PC-3 (cell line): Measurements from ENCODE around the gene CYP26A1. TPM values are rescaled to one million over a fixed set of nuclear protein-coding genes. Genes with fewer than 3 reads are reported as not detected.

Experiments
- ATAC-seq: fragments of 200-7000 bp; cut with Tn5 transposase; 2 replicates; pipeline ENCODE4 v1.9.1; 2020; ENCODE audit warnings: mild to moderate bottlenecking, moderate library complexity
- BruUV-seq: library from RNA; stranded (reverse); fragments of 400-500 nt; replicated peaks from 2 replicates; lab custom pipeline; 2021; lab: Mats Ljungman, UMichigan
- CTCF ChIA-PET: fragments of 300-600 bp; sonication (Branson Sonifier 250); formaldehyde crosslinking; loops from one replicate; lab custom pipeline; 2022; ENCODE audit warnings: antibody characterized with exemption; lab: Charles Lee
- POLR2A ChIA-PET: fragments of 300-600 bp; sonication (Branson Sonifier 250); formaldehyde crosslinking; loops from one replicate; lab custom pipeline; 2022; ENCODE audit warnings: antibody characterized with exemption; ENCODE audit not compliant: unreplicated experiment; lab: Charles Lee
- DNase-seq: peaks from one replicate; pipeline ENCODE4 v3.0.0-alpha.2; 2015
- H2AFZ ChIP-seq: fragments of 300-600 bp; sonication (generic); 2 replicates; pipeline ENCODE4 v1.6.0; 2016; ENCODE audit warnings: antibody characterized with exemption, low read length
- H3F3A ChIP-seq: fragments of 300-600 bp; sonication (generic); one replicate; pipeline ENCODE4 v1.6.0; 2017; ENCODE audit warnings: antibody characterized with exemption, low read length, control low read depth, mild to moderate bottlenecking; ENCODE audit not compliant: unreplicated experiment
- H3K27ac ChIP-seq: fragments of 300-600 bp; sonication (generic); 2 replicates; pipeline ENCODE4 v1.5.1; 2016; ENCODE audit warnings: mild to moderate bottlenecking, low read length
- H3K27me3 ChIP-seq: fragments of 300-600 bp; sonication (generic); 2 replicates; pipeline ENCODE4 v1.6.1; 2016; ENCODE audit warnings: low read length, mixed read lengths
- H3K36me3 ChIP-seq: fragments of 300-600 bp; sonication (generic); 2 replicates; pipeline ENCODE4 v1.6.1; 2016; ENCODE audit warnings: low read depth, mixed run types, low read length, mixed read lengths
- H3K4me1 ChIP-seq: fragments of 300-600 bp; sonication (generic); 2 replicates; pipeline ENCODE4 v1.5.1; 2016; ENCODE audit warnings: low read length; ENCODE audit not compliant: insufficient read depth
- H3K4me2 ChIP-seq: fragments of 300-600 bp; sonication (generic); 2 replicates; pipeline ENCODE4 v1.6.0; 2016; ENCODE audit warnings: low read length
- H3K4me3 ChIP-seq: fragments of 300-600 bp; sonication (generic); 2 replicates; pipeline ENCODE4 v1.5.1; 2016; ENCODE audit warnings: mild to moderate bottlenecking, low read length, mixed read lengths
- H3K79me2 ChIP-seq: fragments of 300-600 bp; sonication (generic); 2 replicates; pipeline ENCODE4 v1.6.1; 2017; ENCODE audit warnings: low read length, mixed read lengths
- H3K9ac ChIP-seq: fragments of 300-600 bp; sonication (generic); 2 replicates; pipeline ENCODE4 v1.6.0; 2016; ENCODE audit warnings: mild to moderate bottlenecking, low read length
- H3K9me2 ChIP-seq: fragments of 300-600 bp; sonication (generic); replicated peaks from 2 replicates; pipeline ENCODE4 v1.6.1; 2016; ENCODE audit warnings: mixed run types, low read length, mixed read lengths
- H3K9me3 ChIP-seq: fragments of 300-600 bp; sonication (generic); 2 replicates; pipeline ENCODE4 v1.6.1; 2016; ENCODE audit warnings: low read length, mixed read lengths
- H4K20me1 ChIP-seq: fragments of 300-600 bp; sonication (generic); 2 replicates; pipeline ENCODE4 v1.6.1; 2016; ENCODE audit warnings: low read length, mixed read lengths
- CTCF ChIP-seq: fragments of 300-600 bp; sonication (generic); conservative IDR thresholded peaks from 2 replicates; pipeline ENCODE4 v1.5.1; 2017; ENCODE audit warnings: antibody characterized with exemption, low read depth, mild to moderate bottlenecking, low read length
- EZH2 ChIP-seq: fragments of 300-600 bp; sonication (generic); IDR thresholded peaks from one replicate; pipeline ENCODE4 v1.6.1; 2017; ENCODE audit warnings: antibody characterized with exemption, mild to moderate bottlenecking, low read length; ENCODE audit not compliant: unreplicated experiment
- EZH2phosphoT487 ChIP-seq: fragments of 300-600 bp; sonication (generic); IDR thresholded peaks from 2 replicates; pipeline ENCODE4 v1.6.1; 2018; ENCODE audit warnings: mild to moderate bottlenecking, antibody characterized with exemption, low read length, borderline replicate concordance
- intact Hi-C: fragments of 100-400 bp; cut with micrococcal nuclease; formaldehyde crosslinking; loops from 2 replicates; pipeline ENCODE4 v1.9.0; 2023
- total RNA-seq: library from RNA; depleted of rRNA; stranded (reverse); fragments of >200 nt; gene quantifications from 2 replicates; pipeline ENCODE4 v1.2.3, GENCODE V29; 2014

The CYP26A1 gene
- total RNA-seq, 1 experiment from 2014 or later, result 0.26 TPM

DNA sequence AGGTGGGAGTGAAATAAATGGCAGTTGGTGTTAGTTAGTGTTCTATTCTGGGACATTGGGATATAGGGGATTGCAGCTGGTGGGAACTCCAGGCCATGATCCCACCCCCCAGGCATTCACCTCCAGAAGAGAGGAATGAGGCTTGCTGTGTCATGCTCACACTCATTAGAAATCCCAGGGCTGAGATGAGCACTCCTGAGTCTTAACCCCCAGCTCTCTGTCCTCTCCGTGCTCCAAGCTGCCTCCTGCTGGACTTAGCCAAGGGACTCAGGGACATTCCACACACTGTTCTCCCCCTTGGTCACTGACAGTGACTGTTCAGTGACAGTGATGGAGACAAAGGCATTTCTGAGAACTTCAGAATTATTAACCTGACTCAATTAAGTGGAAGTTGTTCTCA is 21.5 kb downstream of the CYP26A1 start:
- no peak overlapping the region for H2AFZ ChIP-seq
- no peaks in the 10 kb centered on the region for H3K27me3 ChIP-seq
- H3K4me3 ChIP-seq, result no peak overlapping the region
- intact Hi-C loops, result no loop called here
- H3K4me1 ChIP-seq, result peaks cover 8% of the 10 kb centered on the region; the same call in 1 of the 2 replicates
- H4K20me1 ChIP-seq, result no peaks in the 10 kb centered on the region
- TF ChIP-seq EZH2 (no peak), EZH2phosphoT487 (no peak), CTCF (no peak)
- CTCF ChIA-PET, result no interaction called here
- ATAC-seq, result no peak
- H3K9me3 ChIP-seq, result no peaks in the 10 kb centered on the region
- H3K36me3 ChIP-seq, result no peaks in the 10 kb centered on the region
- no TSS peak for BruUV-seq
- no peak overlapping the region for H3K27ac ChIP-seq
- H3K4me2 ChIP-seq, result no peak overlapping the region
- H3F3A ChIP-seq, result no peaks in the 10 kb centered on the region
- H3K79me2 ChIP-seq, result no peaks in the 10 kb centered on the region
- H3K9me2 ChIP-seq, result no peaks in the 10 kb centered on the region
- no peak overlapping the region for H3K9ac ChIP-seq
- no peak for DNase-seq
- POLR2A ChIA-PET, result no interaction called here

DNA sequence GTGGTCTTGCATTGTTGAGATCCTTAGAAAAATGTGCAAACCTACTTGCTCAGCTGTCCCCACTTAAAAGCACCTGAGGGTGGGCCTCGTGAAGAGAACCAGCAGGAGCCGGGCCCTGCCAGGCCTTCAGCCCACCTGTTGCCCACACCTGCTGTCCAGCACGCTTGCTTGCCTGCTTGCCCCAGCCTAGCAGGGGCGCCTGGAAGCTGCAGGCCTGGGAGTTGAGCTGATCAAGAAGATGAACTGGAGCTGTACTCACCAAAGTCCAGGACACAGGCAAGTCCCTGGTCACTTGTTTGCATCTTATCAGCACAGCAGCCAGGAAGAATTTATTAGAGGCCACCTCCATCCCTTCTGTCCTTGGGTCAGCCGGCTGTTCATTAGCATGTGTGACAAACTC is 23.2 kb downstream of the CYP26A1 start:
- no peaks in the 10 kb centered on the region for H3K79me2 ChIP-seq
- no peak overlapping the region for H3K27ac ChIP-seq
- no peaks in the 10 kb centered on the region for H3K27me3 ChIP-seq
- no peaks in the 10 kb centered on the region for H4K20me1 ChIP-seq
- no TSS peak for BruUV-seq
- no peak overlapping the region for H3K4me2 ChIP-seq
- no peaks in the 10 kb centered on the region for H3K9me2 ChIP-seq
- H2AFZ ChIP-seq, result no peak overlapping the region
- ATAC-seq (no peak), DNase-seq (no peak)
- ChIA-PET CTCF (no interaction called here), POLR2A (no interaction called here)
- no peak overlapping the region for H3K9ac ChIP-seq
- no peaks in the 10 kb centered on the region for H3K9me3 ChIP-seq
- H3F3A ChIP-seq, result no peaks in the 10 kb centered on the region
- H3K4me1 ChIP-seq, result peaks cover 8% of the 10 kb centered on the region; the same call in 1 of the 2 replicates
- no peak overlapping the region for H3K4me3 ChIP-seq
- H3K36me3 ChIP-seq, result no peaks in the 10 kb centered on the region
- intact Hi-C loops, result no loop called here
- no peak for TF ChIP-seq EZH2
- no peak for TF ChIP-seq EZH2phosphoT487
- TF ChIP-seq CTCF, result no peak

DNA sequence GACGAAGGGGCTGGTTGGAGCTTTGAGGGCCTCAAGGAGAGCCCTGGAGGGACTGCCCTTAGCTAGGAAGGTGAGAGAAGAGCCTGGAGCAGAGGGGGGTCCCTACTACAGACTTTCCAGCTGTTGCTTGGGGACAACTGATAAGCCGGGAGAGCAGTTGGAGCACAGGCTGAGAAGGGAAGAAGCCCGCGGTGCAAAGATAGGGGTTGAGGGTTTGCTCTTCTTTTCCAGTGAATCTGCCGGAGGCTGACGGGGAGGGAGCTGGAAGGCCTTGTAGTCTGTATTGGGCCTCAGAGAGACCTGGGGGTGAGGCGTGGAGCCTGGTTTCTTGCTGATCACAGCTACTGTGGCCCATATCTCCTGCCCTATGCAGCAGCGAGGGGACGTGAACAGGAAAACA is 23.7 kb downstream of the CYP26A1 start:
- ChIA-PET POLR2A (no interaction called here), CTCF (no interaction called here)
- BruUV-seq, result no TSS peak
- H3K79me2 ChIP-seq, result no peaks in the 10 kb centered on the region
- intact Hi-C loops, result no loop called here
- no peaks in the 10 kb centered on the region for H3F3A ChIP-seq
- DNase-seq, result no peak
- H2AFZ ChIP-seq, result no peak overlapping the region
- no peaks in the 10 kb centered on the region for H3K36me3 ChIP-seq
- no peaks in the 10 kb centered on the region for H4K20me1 ChIP-seq
- H3K9ac ChIP-seq, result no peak overlapping the region
- no peaks in the 10 kb centered on the region for H3K27me3 ChIP-seq
- H3K4me1 ChIP-seq, result peaks cover 8% of the 10 kb centered on the region; the same call in 1 of the 2 replicates
- no peak overlapping the region for H3K4me3 ChIP-seq
- TF ChIP-seq EZH2 (no peak), CTCF (no peak), EZH2phosphoT487 (no peak)
- ATAC-seq, result no peak
- no peak overlapping the region for H3K4me2 ChIP-seq
- H3K9me3 ChIP-seq, result no peaks in the 10 kb centered on the region
- no peak overlapping the region for H3K27ac ChIP-seq
- H3K9me2 ChIP-seq, result no peaks in the 10 kb centered on the region
